ENCODE data around the gene SH3RF3. TPM values are rescaled to one million over a fixed set of nuclear protein-coding genes. Genes with fewer than 3 reads are reported as not detected.

The SH3RF3 gene
- total RNA-seq, 3 donors from 2014 or later (not counting 1 experiment from before 2014, with no cell fraction given), result 0.23 to 0.61 (median 0.34) TPM

GRCh38 chr2:109292386-109292785 is 163.4 kb downstream of the SH3RF3 start:
- 99% methylated on average over 4 of the region's 5 CpGs for WGBS (ENCODE audit: insufficient coverage)
- intact Hi-C loops (cut with micrococcal nuclease), result no loop called here

GRCh38 chr2:109293663-109294062 is 164.7 kb downstream of the SH3RF3 start:
- no peak for DNase-seq

More at GRCh38 chr2:109292386-109292785, 163.4 kb downstream of the SH3RF3 start:
- H3K27me3 ChIP-seq (ENCODE audit: control insufficient read depth, insufficient read depth, low read length), result no peaks in the 10 kb centered on the region
- H3K27ac ChIP-seq (ENCODE audit: low read length), result no peak overlapping the region
- TF ChIP-seq, protein P1, sequence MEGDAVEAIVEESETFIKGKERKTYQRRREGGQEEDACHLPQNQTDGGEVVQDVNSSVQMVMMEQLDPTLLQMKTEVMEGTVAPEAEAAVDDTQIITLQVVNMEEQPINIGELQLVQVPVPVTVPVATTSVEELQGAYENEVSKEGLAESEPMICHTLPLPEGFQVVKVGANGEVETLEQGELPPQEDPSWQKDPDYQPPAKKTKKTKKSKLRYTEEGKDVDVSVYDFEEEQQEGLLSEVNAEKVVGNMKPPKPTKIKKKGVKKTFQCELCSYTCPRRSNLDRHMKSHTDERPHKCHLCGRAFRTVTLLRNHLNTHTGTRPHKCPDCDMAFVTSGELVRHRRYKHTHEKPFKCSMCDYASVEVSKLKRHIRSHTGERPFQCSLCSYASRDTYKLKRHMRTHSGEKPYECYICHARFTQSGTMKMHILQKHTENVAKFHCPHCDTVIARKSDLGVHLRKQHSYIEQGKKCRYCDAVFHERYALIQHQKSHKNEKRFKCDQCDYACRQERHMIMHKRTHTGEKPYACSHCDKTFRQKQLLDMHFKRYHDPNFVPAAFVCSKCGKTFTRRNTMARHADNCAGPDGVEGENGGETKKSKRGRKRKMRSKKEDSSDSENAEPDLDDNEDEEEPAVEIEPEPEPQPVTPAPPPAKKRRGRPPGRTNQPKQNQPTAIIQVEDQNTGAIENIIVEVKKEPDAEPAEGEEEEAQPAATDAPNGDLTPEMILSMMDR (IDR thresholded peaks at IDR 0.05), result no peak
- H3K36me3 Mint-ChIP-seq, result no peaks in the 10 kb centered on the region
- ATAC-seq (no peak), DNase-seq (no peak)
- no peaks in the 10 kb centered on the region for H3K36me3 ChIP-seq (ENCODE audit: control insufficient read depth, insufficient read depth, low read length)
- peaks cover 0 to 2% of the 10 kb centered on the region in 2 donors for H3K27me3 Mint-ChIP-seq (ENCODE audit: low read depth in 2 of 2)
- H3K4me1 Mint-ChIP-seq, result peaks cover 0 to 12% of the 10 kb centered on the region in 2 donors
- H3K4me1 ChIP-seq (ENCODE audit: control insufficient read depth, insufficient read depth, low read length), result no peaks in the 10 kb centered on the region
- H3K9me3 Mint-ChIP-seq, result no peaks in the 10 kb centered on the region
- no peak overlapping the region for H3K4me3 ChIP-seq (ENCODE audit: low read length)
- no peak overlapping the region for H3K27ac Mint-ChIP-seq
- H3K4me3 Mint-ChIP-seq, result no peak overlapping the region
- H3K9me3 ChIP-seq (ENCODE audit: control insufficient read depth, insufficient read depth, low read length), result no peaks in the 10 kb centered on the region

DNA sequence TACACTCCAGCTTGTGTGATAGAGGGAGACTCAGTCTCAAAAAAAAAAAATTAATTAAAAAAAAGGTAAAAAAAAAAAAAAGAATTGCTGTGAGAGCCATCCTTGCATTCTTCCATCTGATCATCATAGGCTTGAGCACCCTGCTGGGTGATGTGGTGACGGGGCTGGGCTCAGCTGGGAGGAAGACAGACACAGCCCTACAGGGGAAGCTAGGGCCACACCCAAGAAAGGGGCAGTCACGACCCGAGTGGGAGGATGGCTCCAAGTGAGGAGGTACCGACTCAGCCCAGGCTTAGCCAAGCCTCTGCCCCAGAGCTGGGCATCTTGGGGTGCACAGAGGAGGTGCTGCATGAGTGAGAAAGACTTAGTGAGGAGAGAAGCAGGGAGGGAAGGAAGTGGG is 165.5 kb downstream of the SH3RF3 start:
- 87% methylated on average over 4 of the region's 4 CpGs for WGBS (ENCODE audit: insufficient coverage)
- Histone ChIP-seq H3K27ac (ENCODE audit: low read length) (no peak overlapping the region), H3K4me1 (ENCODE audit: control insufficient read depth, insufficient read depth, low read length) (no peaks in the 10 kb centered on the region), H3K4me3 (ENCODE audit: low read length) (no peak overlapping the region), H3K36me3 (ENCODE audit: control insufficient read depth, insufficient read depth, low read length) (no peaks in the 10 kb centered on the region), H3K9me3 (ENCODE audit: control insufficient read depth, insufficient read depth, low read length) (no peaks in the 10 kb centered on the region), H3K27me3 (ENCODE audit: control insufficient read depth, insufficient read depth, low read length) (no peaks in the 10 kb centered on the region)
- intact Hi-C loops (cut with micrococcal nuclease), result no loop called here
- Mint-ChIP-seq H3K9me3 (no peaks in the 10 kb centered on the region), H3K4me3 (no peak overlapping the region), H3K36me3 (no peaks in the 10 kb centered on the region), H3K4me1 (peaks cover 3 to 12% of the 10 kb centered on the region in 2 donors), H3K27ac (no peak overlapping the region), H3K27me3 (ENCODE audit: low read depth in 2 of 2) (no peaks in the 10 kb centered on the region)
- DNase-seq (no peak), ATAC-seq (no peak)
- TF ChIP-seq, protein P1 (IDR thresholded peaks at IDR 0.05), result no peak

More at GRCh38 chr2:109293663-109294062, 164.7 kb downstream of the SH3RF3 start:
- Mint-ChIP-seq H3K9me3 (no peaks in the 10 kb centered on the region), H3K27me3 (ENCODE audit: low read depth in 2 of 2) (peaks cover 0 to 2% of the 10 kb centered on the region in 2 donors), H3K4me1 (peaks cover 0 to 12% of the 10 kb centered on the region in 2 donors), H3K36me3 (no peaks in the 10 kb centered on the region), H3K4me3 (no peak overlapping the region), H3K27ac (no peak overlapping the region)
- WGBS (ENCODE audit: insufficient coverage), result 89% methylated on average over 8 of the region's 8 CpGs
- TF ChIP-seq, protein P1 (IDR thresholded peaks at IDR 0.05), result no peak
- Histone ChIP-seq H3K27ac (ENCODE audit: low read length) (no peak overlapping the region), H3K36me3 (ENCODE audit: control insufficient read depth, insufficient read depth, low read length) (no peaks in the 10 kb centered on the region), H3K4me1 (ENCODE audit: control insufficient read depth, insufficient read depth, low read length) (no peaks in the 10 kb centered on the region), H3K9me3 (ENCODE audit: control insufficient read depth, insufficient read depth, low read length) (no peaks in the 10 kb centered on the region), H3K4me3 (ENCODE audit: low read length) (no peak overlapping the region), H3K27me3 (ENCODE audit: control insufficient read depth, insufficient read depth, low read length) (no peaks in the 10 kb centered on the region)
- no peak for ATAC-seq
- intact Hi-C loops (cut with micrococcal nuclease), result no loop called here
